GM12878 (cell line): ENCODE results near the gene LDLRAD4.

Experiments used
- CHD1 ChIP-seq: IDR thresholded peaks from 2 replicates; pipeline ENCODE4 v1.6.1; 2012; ENCODE audit warnings: low read depth, low read length, improper control_type of control experiment
- TARDBP ChIP-seq: IDR thresholded peaks from 2 replicates; pipeline ENCODE4 v1.6.1; 2016; ENCODE audit warnings: borderline replicate concordance
- TF ChIP-seq, protein P1 (sequence below), 3 experiments: IDR thresholded peaks in 2 of 3; conservative IDR thresholded peaks in 1 of 3; 2 replicates each; pipeline ENCODE4 v1.5.1; 2011; ENCODE audit warnings: low read depth in 3 of 3, low read length in 3 of 3, mild to moderate bottlenecking in 3 of 3, control low read depth in 2 of 3, moderate library complexity in 2 of 3, inconsistent platforms in 1 of 3, mixed read lengths in 1 of 3; ENCODE audit not compliant: control insufficient read depth in 2 of 3, insufficient read depth in 1 of 3; ENCODE audit errors: extremely low read depth in 1 of 3

GRCh38 chr18:13548966-13549879, 330.7 kb downstream of the LDLRAD4 start:
- TF ChIP-seq, protein P1, sequence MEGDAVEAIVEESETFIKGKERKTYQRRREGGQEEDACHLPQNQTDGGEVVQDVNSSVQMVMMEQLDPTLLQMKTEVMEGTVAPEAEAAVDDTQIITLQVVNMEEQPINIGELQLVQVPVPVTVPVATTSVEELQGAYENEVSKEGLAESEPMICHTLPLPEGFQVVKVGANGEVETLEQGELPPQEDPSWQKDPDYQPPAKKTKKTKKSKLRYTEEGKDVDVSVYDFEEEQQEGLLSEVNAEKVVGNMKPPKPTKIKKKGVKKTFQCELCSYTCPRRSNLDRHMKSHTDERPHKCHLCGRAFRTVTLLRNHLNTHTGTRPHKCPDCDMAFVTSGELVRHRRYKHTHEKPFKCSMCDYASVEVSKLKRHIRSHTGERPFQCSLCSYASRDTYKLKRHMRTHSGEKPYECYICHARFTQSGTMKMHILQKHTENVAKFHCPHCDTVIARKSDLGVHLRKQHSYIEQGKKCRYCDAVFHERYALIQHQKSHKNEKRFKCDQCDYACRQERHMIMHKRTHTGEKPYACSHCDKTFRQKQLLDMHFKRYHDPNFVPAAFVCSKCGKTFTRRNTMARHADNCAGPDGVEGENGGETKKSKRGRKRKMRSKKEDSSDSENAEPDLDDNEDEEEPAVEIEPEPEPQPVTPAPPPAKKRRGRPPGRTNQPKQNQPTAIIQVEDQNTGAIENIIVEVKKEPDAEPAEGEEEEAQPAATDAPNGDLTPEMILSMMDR (IDR thresholded peaks at IDR 0.05 in 2 of 3, conservative IDR thresholded peaks at IDR 0.05 in 1 of 3; ENCODE audit: control insufficient read depth in 2 of 3, extremely low read depth in 1 of 3, insufficient read depth in 1 of 3, low read depth in 3 of 3, low read length in 3 of 3), result no peak
- TF ChIP-seq TARDBP (no peak), CHD1 (no peak)
